B cell (primary cell): Measurements from ENCODE around the gene CYFIP2. TPM values are rescaled to one million over a fixed set of nuclear protein-coding genes. Genes with fewer than 3 reads are reported as not detected.

ENCODE experiments used
- ATAC-seq: fragments of 200-7000 bp; cut with Tn5 transposase; one replicate; pipeline ENCODE4 v1.10.0; 2021; ENCODE audit warnings: low read depth, mild to moderate bottlenecking, moderate number of reproducible peaks, moderate library complexity
- CTCF ChIA-PET: fragments of 350-600 bp; sonication (Branson Sonifier 250); formaldehyde crosslinking; loops from one replicate; lab custom pipeline; 2021; ENCODE audit warnings: antibody characterized with exemption, inconsistent platforms; lab: Charles Lee
- POLR2A ChIA-PET: fragments of 350-600 bp; sonication (Branson Sonifier 250); formaldehyde crosslinking; loops from one replicate; lab custom pipeline; 2021; ENCODE audit warnings: antibody characterized with exemption; lab: Charles Lee
- DNase-seq: peaks from one replicate; pipeline ENCODE4 v3.0.0; 2013
- H2AFZ ChIP-seq: 2 replicates; pipeline ENCODE4 v1.6.1; 2012; ENCODE audit warnings: mild to moderate bottlenecking, low read depth, low read length; ENCODE audit not compliant: insufficient read depth, poor library complexity, severe bottlenecking
- H3K27ac ChIP-seq, 2 donors: 1 replicate in 1 of 2; 2 replicates in 1 of 2; pipeline ENCODE4 v1.5.1; 2012 to 2013; ENCODE audit warnings: low read length in 2 of 2, mild to moderate bottlenecking in 2 of 2, moderate library complexity in 1 of 2
- H3K27me3 ChIP-seq, 4 experiments: fragments of 200-600 bp in 1 of 4; sonication (generic) in 1 of 4; replicated peaks in 1 of 4; 1 replicate in 2 of 4; 2 replicates in 2 of 4; pipeline versions ENCODE4 v1.6.1 to v1.7.0; 2013 to 2016; ENCODE audit warnings: low read length in 3 of 4, mild to moderate bottlenecking in 2 of 4, mixed read lengths in 1 of 4, moderate library complexity in 1 of 4; ENCODE audit not compliant: insufficient read depth in 4 of 4, control insufficient read depth in 3 of 4; ENCODE audit errors: control extremely low read depth in 1 of 4
- H3K36me3 ChIP-seq, 2 experiments: replicated peaks in 1 of 2; 1 replicate in 1 of 2; 2 replicates in 1 of 2; pipeline versions ENCODE4 v1.6.1 to v1.7.1; 2013; ENCODE audit warnings: low read length in 1 of 2; ENCODE audit not compliant: insufficient read depth in 2 of 2, control insufficient read depth in 1 of 2; ENCODE audit errors: control extremely low read depth in 1 of 2, extremely low read depth in 1 of 2
- H3K4me1 ChIP-seq, 2 donors: fragments of 200-600 bp in 1 of 2; sonication (generic) in 1 of 2; 1 replicate in 1 of 2; 2 replicates in 1 of 2; pipeline versions ENCODE4 v1.5.1 to v1.6.1; 2013 to 2017; ENCODE audit warnings: low read length in 2 of 2; ENCODE audit not compliant: control insufficient read depth in 2 of 2, insufficient read depth in 2 of 2
- H3K4me2 ChIP-seq: replicated peaks from 2 replicates; pipeline ENCODE3; 2012; ENCODE audit warnings: mild to moderate bottlenecking, low read depth, low read length; ENCODE audit not compliant: poor library complexity, severe bottlenecking
- H3K4me3 ChIP-seq, 5 experiments: fragments of 200-600 bp in 1 of 5; sonication (generic) in 1 of 5; 1 replicate in 3 of 5; 2 replicates in 2 of 5; pipeline versions ENCODE4 v1.5.1 to v1.7.0; 2011 to 2016; ENCODE audit warnings: low read length in 4 of 5, mild to moderate bottlenecking in 4 of 5, low read depth in 2 of 5, control low read depth in 1 of 5, moderate library complexity in 1 of 5; ENCODE audit not compliant: insufficient read depth in 1 of 5; ENCODE audit errors: control extremely low read depth in 1 of 5, extremely low read depth in 1 of 5
- H3K79me2 ChIP-seq: fragments of 200-600 bp; sonication (generic); one replicate; pipeline ENCODE4 v1.6.0; 2016; ENCODE audit warnings: low read length; ENCODE audit not compliant: control insufficient read depth, insufficient read depth
- H3K9ac ChIP-seq: fragments of 200-600 bp; sonication (generic); 2 replicates; pipeline ENCODE4 v1.6.1; 2017; ENCODE audit warnings: mild to moderate bottlenecking, low read length, moderate library complexity
- H3K9me3 ChIP-seq, 3 donors: one replicate each; pipeline versions ENCODE4 v1.6.1 to v1.7.1; 2013; ENCODE audit warnings: low read length in 2 of 3; ENCODE audit not compliant: control insufficient read depth in 2 of 3, insufficient read depth in 1 of 3; ENCODE audit errors: control extremely low read depth in 1 of 3
- H4K20me1 ChIP-seq: 2 replicates; pipeline ENCODE4 v1.6.0; 2012; ENCODE audit warnings: mild to moderate bottlenecking, low read length; ENCODE audit not compliant: insufficient read depth, control insufficient read depth, poor library complexity, severe bottlenecking
- H3K27ac Mint-ChIP-seq: one replicate; pipeline ENCODE4 v1.8.0; 2021; ENCODE audit warnings: mixed read lengths
- H3K27me3 Mint-ChIP-seq: one replicate; pipeline ENCODE4 v1.8.0; 2021; ENCODE audit warnings: mixed read lengths
- H3K4me1 Mint-ChIP-seq: one replicate; pipeline ENCODE4 v1.8.0; 2021; ENCODE audit warnings: mixed read lengths
- H3K4me3 Mint-ChIP-seq: one replicate; pipeline ENCODE4 v1.8.0; 2021; ENCODE audit warnings: mixed read lengths
- H3K9me3 Mint-ChIP-seq: one replicate; pipeline ENCODE4 v1.8.0; 2022; ENCODE audit warnings: mixed read lengths; ENCODE audit not compliant: insufficient read depth
- CTCF ChIP-seq: fragments of 200-600 bp; IDR thresholded peaks from one replicate; pipeline ENCODE4 v1.8.0; 2022; ENCODE audit warnings: antibody characterized with exemption, mild to moderate bottlenecking
- EZH2 ChIP-seq: IDR thresholded peaks from 2 replicates; pipeline ENCODE4 v1.6.1; 2012; ENCODE audit warnings: borderline replicate concordance, low read depth, mild to moderate bottlenecking, moderate library complexity, low read length; ENCODE audit not compliant: insufficient read depth, poor library complexity, severe bottlenecking
- WGBS: methylation state at CpG from one replicate; pipeline ENCODE4 v1.1.5; 2013; ENCODE audit warnings: missing lambda C conversion rate; ENCODE audit not compliant: insufficient coverage; 5-methylcytosine and 5-hydroxymethylcytosine counted together
- intact Hi-C: fragments of 100-400 bp; cut with micrococcal nuclease; formaldehyde crosslinking; loops from one replicate; pipeline ENCODE4 v1.10.0; 2022
- polyA plus RNA-seq: library from polyadenylated mRNA; depleted of rRNA; stranded (reverse); fragments of >200 nt; gene quantifications from 2 replicates; pipeline ENCODE4 v1.2.3, GENCODE V29; 2012
- total RNA-seq, 2 donors: library from RNA; stranded (reverse); fragments of 120-200 nt in 1 of 2; gene quantifications; 1 replicate in 1 of 2; 2 replicates in 1 of 2; pipeline versions ENCODE4 v1.2.3 to v1.2.4, GENCODE V29; 2013 to 2022

The CYFIP2 gene
- total and polyA plus RNA-seq, 2 donors (not counting 1 experiment from before 2014, with no cell fraction given): 231 to 663 TPM

GRCh38 chr5:157273131-157273556 lies 7.2 kb downstream of the CYFIP2 start:
- Histone ChIP-seq H4K20me1 (peaks cover 8% of the 10 kb centered on the region), H3K4me2 (peak overlapping the region; percentile 67), H3K27me3 (no peaks in the 10 kb centered on the region), H2AFZ (no peak overlapping the region), H3K4me3 (peak overlapping the region in 2 of 5 experiments; percentile 5 to 39), H3K27ac (peak overlapping the region; percentile 99), H3K9me3 (peaks cover 0 to 3% (median 1%) of the 10 kb centered on the region in 3 donors), H3K4me1 (peaks cover 77 to 90% of the 10 kb centered on the region in 2 donors), H3K36me3 (peaks cover 5 to 20% of the 10 kb centered on the region in 2 experiments), H3K79me2 (peaks cover 95% of the 10 kb centered on the region), H3K9ac (peak overlapping the region; percentile 41)
- Mint-ChIP-seq H3K27ac (peak overlapping the region; percentile 99), H3K27me3 (no peaks in the 10 kb centered on the region), H3K4me3 (peak overlapping the region; percentile 76), H3K4me1 (peaks cover 85% of the 10 kb centered on the region), H3K9me3 (no peaks in the 10 kb centered on the region)
- DNase-seq: peak; percentile 45
- TF ChIP-seq CTCF (no peak), EZH2 (no peak)
- no peak for ATAC-seq
- ChIA-PET CTCF (interaction anchor here (0.7 to 3.2 kb wide), 12 partner anchors 8 to 125 kb away, joined by 3 to 55 read pairs (median 6); no protein-coding TSS in a partner anchor), POLR2A (interaction anchor here (0.8 to 3.2 kb wide), 9 partner anchors 9 to 130 kb away, joined by 3 to 38 read pairs (median 4); partner anchors contain the start of gene MED7)
- intact Hi-C loops: loop anchor here (2.0 to 5.0 kb wide), 3 partner anchors 229 to 458 kb away; partner anchors contain the start of gene THG1L
- WGBS: no CpG with 5 or more reads among the region's 1 CpG

- intact Hi-C loops: no loop called here
- Mint-ChIP-seq H3K9me3 (no peaks in the 10 kb centered on the region), H3K4me3 (no peak overlapping the region), H3K27me3 (no peaks in the 10 kb centered on the region), H3K4me1 (peaks cover 83% of the 10 kb centered on the region), H3K27ac (peak overlapping the region; percentile 76)
- Histone ChIP-seq H3K27me3 (no peaks in the 10 kb centered on the region), H3K79me2 (peaks cover 95% of the 10 kb centered on the region), H2AFZ (no peak overlapping the region), H3K4me3 (no peak overlapping the region), H3K27ac (peak overlapping the region in 1 of 2 donors; percentile 66), H3K9ac (no peak overlapping the region), H4K20me1 (peaks cover 8% of the 10 kb centered on the region), H3K4me2 (peak overlapping the region; percentile 8), H3K36me3 (peaks cover 2 to 11% of the 10 kb centered on the region in 2 experiments), H3K4me1 (peaks cover 65 to 82% of the 10 kb centered on the region in 2 donors), H3K9me3 (peaks cover 0 to 3% (median 1%) of the 10 kb centered on the region in 3 donors)
- ATAC-seq (no peak), DNase-seq (no peak)
- CTCF ChIA-PET: interaction anchor here (2.6 to 3.1 kb wide), 2 partner anchors 21 to 34 kb away, joined by 8 to 17 read pairs; no protein-coding TSS in a partner anchor
- no CpG with 5 or more reads among the region's 1 CpG for WGBS
- no peak for TF ChIP-seq EZH2
- TF ChIP-seq CTCF: no peak
- POLR2A ChIA-PET: no interaction called here
Measured at GRCh38 chr5:157275403-157275802, 9.5 kb downstream of the CYFIP2 start.
